NCI-H2107 treated with DMSO at 0.1 percent for 48 hours (cell line): ENCODE measurements around the gene PTPRZ1.

Experiments used
- DNase-seq: peaks from one replicate; lab custom pipeline; 2025; ENCODE audit not compliant: unreplicated experiment; lab: John Stamatoyannopoulos, UW

Gene PTPRZ1

GRCh38 chr7:121890833-121891232 lies 17.9 kb downstream of the PTPRZ1 start:
- no peak for DNase-seq

GRCh38 chr7:121891731-121892130 lies 18.8 kb downstream of the PTPRZ1 start:
- DNase-seq = no peak

GRCh38 chr7:121901026-121901425 lies 28.1 kb downstream of the PTPRZ1 start:
- no peak for DNase-seq

GRCh38 chr7:121904120-121904519 lies 31.2 kb downstream of the PTPRZ1 start:
- DNase-seq = no peak

GRCh38 chr7:121908042-121908441 lies 35.1 kb downstream of the PTPRZ1 start:
- no peak for DNase-seq

- DNase-seq = no peak
Observed at GRCh38 chr7:121909716-121910345, 36.9 kb downstream of the PTPRZ1 start.

- DNase-seq = no peak
Observed at GRCh38 chr7:121913947-121914675, 41.1 kb downstream of the PTPRZ1 start.

- no peak for DNase-seq
Observed at GRCh38 chr7:121914676-121915279, 41.8 kb downstream of the PTPRZ1 start.

GRCh38 chr7:121916211-121916610 lies 43.2 kb downstream of the PTPRZ1 start:
- DNase-seq = no peak

GRCh38 chr7:121919986-121920385 lies 47.0 kb downstream of the PTPRZ1 start:
- DNase-seq = no peak

GRCh38 chr7:121924269-121925186 lies 51.6 kb downstream of the PTPRZ1 start:
- no peak for DNase-seq

- DNase-seq = no peak
Observed at GRCh38 chr7:121931149-121931902, 58.4 kb downstream of the PTPRZ1 start.

GRCh38 chr7:121932768-121933167 lies 59.8 kb downstream of the PTPRZ1 start:
- DNase-seq = no peak

- no peak for DNase-seq
Observed at GRCh38 chr7:121936951-121937623, 64.1 kb downstream of the PTPRZ1 start.

- no peak for DNase-seq
Observed at GRCh38 chr7:121938429-121938996, 65.6 kb downstream of the PTPRZ1 start.

GRCh38 chr7:121940918-121941317 lies 68.0 kb downstream of the PTPRZ1 start:
- no peak for DNase-seq

- DNase-seq = no peak
Observed at GRCh38 chr7:121941830-121942229, 68.9 kb downstream of the PTPRZ1 start.

GRCh38 chr7:121945066-121945465 lies 72.1 kb downstream of the PTPRZ1 start:
- no peak for DNase-seq

- no peak for DNase-seq
Observed at GRCh38 chr7:121945480-121946236, 72.7 kb downstream of the PTPRZ1 start.
